DMS153 (cell line): ENCODE results near the gene PPIF.

ENCODE experiments used
- DNase-seq: peaks from one replicate; lab custom pipeline; 2025; lab: John Stamatoyannopoulos, UW

PPIF gene

GRCh38 chr10:79347226-79347893 is at the start of gene PPIF:
Gene PPIF (plus strand): TSS chr10:79347469. CDS start chr10:79347549, 80 bp downstream.
- peak; percentile 83 for DNase-seq

- DNase-seq, result no peak
Measured at GRCh38 chr10:79298403-79299244, 48.6 kb upstream of the PPIF start.

DNA sequence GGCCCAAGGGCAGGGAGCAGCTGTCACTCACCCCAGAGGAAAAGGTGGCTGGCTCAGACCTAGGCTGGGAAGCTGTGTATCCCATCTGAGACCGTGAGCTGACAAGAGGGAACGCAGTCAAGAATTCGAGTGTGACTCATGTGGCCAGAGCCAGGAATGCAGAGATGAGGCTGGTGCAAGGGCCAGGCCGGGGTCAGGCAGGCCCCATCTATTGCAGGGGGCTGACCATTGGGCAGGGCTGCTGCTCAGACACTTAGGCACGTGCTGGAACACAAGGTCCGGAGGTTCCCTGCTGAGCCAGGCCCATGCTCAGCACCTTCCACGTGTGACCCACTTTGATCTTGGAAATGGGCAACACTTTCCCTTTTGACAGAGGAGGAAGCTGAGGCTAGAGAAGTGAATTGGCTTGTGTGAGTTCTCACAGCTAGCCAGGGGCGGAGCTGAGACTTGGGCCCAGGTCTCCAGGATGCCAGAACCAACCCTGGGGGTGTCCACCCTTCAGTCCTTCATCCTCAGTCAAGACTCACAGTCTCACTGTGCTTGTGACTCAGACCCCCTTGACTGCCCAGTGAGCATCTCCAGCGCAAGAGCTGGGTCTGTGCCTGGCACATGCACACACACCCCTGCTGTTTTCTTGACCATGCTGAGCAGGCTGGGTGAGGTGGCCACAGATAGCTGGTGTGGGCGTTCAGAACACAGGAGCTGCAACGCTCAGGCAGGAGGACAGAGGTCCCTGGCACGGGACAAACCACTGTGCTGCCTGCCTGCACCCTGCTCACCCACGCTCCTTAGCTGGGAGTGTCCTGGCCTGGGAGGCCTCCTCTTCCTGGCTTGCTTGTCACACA is 47.6 kb upstream of the PPIF start:
- DNase-seq, result no peak

GRCh38 chr10:79300711-79301110 is 46.6 kb upstream of the PPIF start:
- no peak for DNase-seq

GRCh38 chr10:79301754-79302530 is 45.3 kb upstream of the PPIF start:
- DNase-seq, result no peak

- DNase-seq, result no peak
Measured at GRCh38 chr10:79303631-79304478, 43.4 kb upstream of the PPIF start.

DNA sequence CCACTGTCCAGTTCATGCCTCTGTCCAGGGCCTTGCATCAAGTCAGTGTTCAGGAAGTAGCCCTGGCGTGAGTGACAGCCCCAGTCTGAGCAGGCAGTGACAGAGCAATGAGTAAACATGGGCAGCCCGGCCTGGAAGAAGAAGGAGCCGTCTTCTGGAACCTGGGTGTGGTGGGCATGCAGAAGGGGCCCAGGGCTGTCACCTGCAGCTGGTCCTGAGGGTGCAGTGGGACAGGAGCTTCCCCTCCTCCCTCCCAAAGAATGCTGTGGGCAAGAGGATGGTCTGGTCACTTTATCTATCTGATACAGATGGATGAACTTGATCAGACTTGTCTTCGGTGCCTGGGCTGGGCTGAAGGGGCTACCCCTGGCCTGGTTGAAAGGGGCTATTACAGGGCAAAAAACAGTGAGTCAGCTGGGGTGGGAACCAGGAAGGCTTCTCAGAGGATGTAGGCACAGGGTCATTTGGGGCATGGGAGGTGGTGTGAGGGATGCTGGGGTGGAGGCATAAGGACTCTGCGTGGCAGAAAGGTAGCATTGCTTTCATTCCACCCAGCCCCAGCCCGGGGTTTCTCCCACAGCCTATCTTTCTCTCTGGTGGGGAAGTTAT is 42.7 kb upstream of the PPIF start:
- DNase-seq, result no peak

DNA sequence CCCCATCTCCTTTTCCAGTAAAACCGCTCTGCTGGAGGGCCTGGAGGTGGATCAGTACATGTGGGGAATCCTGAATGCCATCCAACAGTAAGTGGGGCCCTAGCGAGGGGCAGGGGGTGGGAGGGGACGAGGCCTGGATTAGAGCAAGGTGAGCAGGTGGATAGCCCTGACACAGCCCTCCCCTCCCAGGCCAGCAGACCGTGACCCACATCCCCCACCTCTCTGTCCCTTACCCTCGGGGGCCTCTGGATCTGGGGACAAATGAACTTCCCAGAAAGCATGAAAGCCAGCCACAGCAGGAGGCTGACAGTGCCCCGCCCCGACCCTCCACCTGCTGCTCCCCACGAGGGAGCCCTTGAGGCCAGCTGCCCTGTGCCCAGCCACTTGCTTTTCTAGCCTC is 41.8 kb upstream of the PPIF start:
- no peak for DNase-seq

DNA sequence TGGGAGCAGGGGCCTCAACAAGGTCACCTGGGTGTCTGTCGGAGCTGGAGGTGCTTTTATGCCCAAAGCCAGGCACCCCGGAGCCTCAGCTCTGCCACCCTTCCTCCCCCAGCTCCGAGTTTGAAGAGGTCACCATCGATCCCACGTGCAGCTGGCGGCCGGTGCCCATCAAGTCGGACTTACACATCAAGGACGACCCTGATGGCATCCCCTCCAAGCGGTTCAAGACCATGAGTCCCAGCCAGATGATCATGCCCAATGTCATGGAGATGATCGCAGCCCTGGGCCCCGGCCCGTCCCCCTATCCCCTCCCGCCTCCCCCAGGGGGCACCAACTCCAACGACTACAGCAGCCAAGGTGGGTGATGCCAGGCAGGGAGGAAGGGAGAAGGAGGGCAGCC is 41.3 kb upstream of the PPIF start:
- no peak for DNase-seq

- DNase-seq, result no peak
Measured at GRCh38 chr10:79306644-79307220, 40.5 kb upstream of the PPIF start.

DNA sequence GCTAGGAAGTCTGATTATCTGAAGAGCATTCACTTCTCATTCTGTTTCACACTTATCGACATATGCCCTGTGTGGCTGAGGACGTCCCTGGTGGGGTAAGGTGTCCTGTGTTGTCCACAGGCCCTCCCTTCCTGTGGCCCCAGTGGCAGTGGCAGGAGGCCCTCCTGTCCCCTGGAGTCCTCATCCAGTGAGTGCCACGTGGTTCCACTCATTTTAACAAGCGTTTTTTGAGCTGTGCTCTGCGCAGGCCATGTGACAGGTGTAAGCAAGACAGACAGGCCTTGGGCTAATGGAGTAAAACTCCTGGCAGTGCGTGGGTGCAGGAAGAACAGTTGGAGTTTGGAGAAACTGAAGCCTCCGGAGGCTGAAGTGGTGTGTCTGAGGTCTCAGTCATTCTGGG is 39.3 kb upstream of the PPIF start:
- DNase-seq, result no peak

DNA sequence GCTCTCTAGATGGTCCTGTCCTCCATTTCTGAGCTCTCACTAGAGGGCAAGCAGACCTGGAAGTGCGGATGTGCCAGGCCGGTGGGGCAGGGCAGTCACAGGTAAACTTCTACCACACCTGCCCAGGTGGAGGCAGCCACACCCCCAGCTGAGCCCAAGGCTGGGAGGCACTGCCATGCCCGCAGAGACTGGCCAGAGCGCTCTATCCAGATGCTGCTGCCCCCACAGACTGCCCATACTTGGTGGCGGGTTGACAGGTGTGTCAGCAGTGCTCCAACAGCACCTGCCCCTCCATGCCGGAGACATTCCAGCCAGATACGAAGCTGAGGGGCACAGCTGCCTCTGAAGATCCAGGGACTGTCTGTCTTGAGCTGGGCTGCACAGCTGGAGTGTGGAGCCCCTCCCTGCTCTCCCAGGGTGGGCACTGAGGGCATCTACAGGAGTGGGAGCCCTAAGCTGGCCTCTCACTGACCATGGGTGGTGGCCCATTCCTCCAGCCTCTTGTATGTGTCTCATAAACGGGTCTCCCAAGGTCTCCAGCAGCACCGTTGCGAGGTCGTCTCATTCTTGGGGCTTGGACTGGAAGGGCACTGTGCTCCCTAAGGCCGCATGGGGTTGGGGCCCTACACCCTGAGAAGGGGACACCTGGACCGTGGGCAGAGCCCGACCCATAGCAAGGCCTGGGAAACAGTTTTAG is 38.2 kb upstream of the PPIF start:
- no peak for DNase-seq

GRCh38 chr10:79310200-79310865 is 36.9 kb upstream of the PPIF start:
- no peak for DNase-seq

DNA sequence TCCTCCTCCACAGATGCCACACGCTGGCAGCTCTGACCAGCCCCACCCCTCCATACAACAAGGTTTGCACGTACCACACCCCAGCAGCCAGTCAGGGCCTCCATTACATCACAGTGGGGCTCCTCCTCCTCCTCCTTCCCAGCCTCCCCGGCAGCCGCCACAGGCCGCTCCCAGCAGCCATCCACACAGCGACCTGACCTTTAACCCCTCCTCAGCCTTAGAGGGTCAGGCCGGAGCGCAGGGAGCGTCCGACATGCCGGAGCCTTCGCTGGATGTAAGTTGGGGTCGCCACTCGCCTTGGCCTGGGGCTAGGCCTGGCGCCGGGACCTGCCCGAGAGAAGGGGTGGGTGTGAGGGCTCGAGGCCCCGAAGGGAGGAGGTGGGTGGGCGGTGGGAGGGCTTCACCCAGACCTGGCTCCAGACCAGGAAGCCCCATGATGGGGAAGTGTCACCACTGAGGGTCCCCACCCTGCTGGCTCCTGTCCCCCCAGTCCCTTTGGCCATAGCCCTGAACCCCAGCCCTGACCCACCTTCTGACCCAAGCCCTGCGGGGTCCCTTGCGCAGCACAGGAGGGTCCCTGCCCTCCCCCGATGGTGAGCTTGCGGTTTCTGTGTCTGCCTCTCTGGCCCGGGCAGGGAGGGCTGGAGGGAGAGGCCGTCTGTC is 36.2 kb upstream of the PPIF start:
- DNase-seq, result no peak

- DNase-seq, result no peak
Measured at GRCh38 chr10:79311581-79312407, 35.5 kb upstream of the PPIF start.

DNA sequence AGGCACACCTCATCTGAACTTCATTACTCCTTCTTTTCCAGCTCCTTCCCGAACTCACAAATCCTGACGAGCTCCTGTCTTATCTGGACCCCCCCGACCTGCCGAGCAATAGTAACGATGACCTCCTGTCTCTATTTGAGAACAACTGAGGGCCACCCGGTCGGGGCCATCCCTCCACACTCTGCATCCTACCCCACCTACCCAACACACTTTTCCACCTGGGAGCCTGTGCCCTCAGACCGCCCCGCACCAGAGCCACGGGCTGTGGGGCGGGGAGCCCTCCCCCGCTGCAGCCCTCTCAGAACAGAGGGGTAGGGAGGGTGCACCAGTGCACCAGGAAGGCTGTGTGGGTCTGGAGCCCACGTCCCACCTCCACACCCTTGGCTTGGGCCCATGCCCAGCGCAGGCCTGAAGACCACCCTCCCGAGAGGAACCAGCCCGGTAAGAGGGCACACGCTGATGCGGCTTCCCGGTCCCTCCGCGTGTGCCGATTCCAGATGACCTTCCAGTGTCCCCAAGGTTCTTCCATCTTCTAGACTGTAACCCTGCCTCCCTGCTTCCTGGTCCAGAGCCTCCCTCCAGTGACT is 34.6 kb upstream of the PPIF start:
- no peak for DNase-seq

DNA sequence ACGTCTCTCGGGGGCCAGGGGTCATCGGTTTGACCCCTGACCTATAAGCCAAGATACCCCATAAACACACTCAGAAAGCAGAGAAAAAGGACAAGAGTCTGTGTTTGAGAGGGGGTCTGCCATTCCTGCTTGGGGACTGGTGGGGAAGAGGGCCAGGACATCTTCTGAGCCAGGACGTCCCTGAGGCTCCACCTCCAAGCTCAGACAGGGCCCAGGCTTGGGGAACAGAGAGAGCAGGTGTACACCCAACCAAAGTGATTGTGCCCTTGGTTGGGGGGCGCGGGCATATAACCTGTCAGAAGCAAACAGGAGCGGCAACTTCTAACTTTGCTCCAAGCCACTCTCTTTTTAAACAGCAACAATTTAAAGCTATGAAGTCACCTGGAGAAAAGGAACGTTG is 33.9 kb upstream of the PPIF start:
- no peak for DNase-seq
